Prostate gland (tissue), 2 donors: Measurements from ENCODE around the gene KLHDC9. TPM values are rescaled to one million over a fixed set of nuclear protein-coding genes. Genes with fewer than 3 reads are reported as not detected.

Source experiments
- DNase-seq: peaks from one replicate; pipeline ENCODE4 v3.0.0-alpha.2; 2019; ENCODE audit warnings: low spot score
- H3K27ac ChIP-seq, 2 donors: fragments of 200-600 bp; sonication (generic); 2 replicates each; pipeline ENCODE4 v1.5.1; 2017 to 2019
- H3K27me3 ChIP-seq: fragments of 200-600 bp; sonication (generic); replicated peaks from 2 replicates; pipeline ENCODE4 v1.5.1; 2019; ENCODE audit not compliant: insufficient read depth
- H3K36me3 ChIP-seq, 2 donors: fragments of 200-600 bp; sonication (generic); 1 replicate in 1 of 2; 2 replicates in 1 of 2; pipeline versions ENCODE4 v1.5.1 to v1.8.1; 2017 to 2019
- H3K4me1 ChIP-seq: fragments of 200-600 bp; sonication (generic); replicated peaks from 2 replicates; pipeline ENCODE4 v1.5.1; 2019
- H3K4me3 ChIP-seq, 2 donors: fragments of 200-600 bp; sonication (generic); 2 replicates each; pipeline ENCODE4 v1.5.1; 2017 to 2019
- H3K9me3 ChIP-seq: fragments of 200-600 bp; sonication (generic); 2 replicates; pipeline ENCODE4 v1.5.1; 2017
- POLR2A ChIP-seq: fragments of 450-650 bp; IDR thresholded peaks from one replicate; pipeline ENCODE4 v1.6.1; 2016; ENCODE audit warnings: antibody characterized with exemption, mild to moderate bottlenecking
- POLR2AphosphoS5 ChIP-seq: sonication (generic); formaldehyde crosslinking; IDR thresholded peaks from one replicate; pipeline ENCODE4 v1.6.1; 2017; ENCODE audit warnings: antibody characterized with exemption
- WGBS: methylation state at CpG from one replicate; pipeline ENCODE4 v1.1.5; 2018; 5-methylcytosine and 5-hydroxymethylcytosine counted together
- intact Hi-C: fragments of 100-400 bp; cut with DNase I; formaldehyde crosslinking; loops from one replicate; pipeline ENCODE4 v1.14.2; 2022
- total RNA-seq, 2 donors: library from RNA; depleted of rRNA; stranded (reverse); fragments of >200 nt; gene quantifications; one replicate each; pipeline ENCODE4 v1.1.0, GENCODE V29; 2016
- TF ChIP-seq, protein P1 (sequence below), 4 experiments: fragments of 200-600 bp in 2 of 4; fragments of 450-650 bp in 2 of 4; sonication (generic) in 2 of 4; IDR thresholded peaks; 1 replicate in 3 of 4; 2 replicates in 1 of 4; pipeline ENCODE4 v1.5.1; 2016 to 2019; ENCODE audit warnings: antibody characterized with exemption in 4 of 4, mild to moderate bottlenecking in 2 of 4, moderate library complexity in 2 of 4

Gene KLHDC9
- total RNA-seq, 2 donors from 2014 or later, result 24.8 to 33.3 TPM

DNA sequence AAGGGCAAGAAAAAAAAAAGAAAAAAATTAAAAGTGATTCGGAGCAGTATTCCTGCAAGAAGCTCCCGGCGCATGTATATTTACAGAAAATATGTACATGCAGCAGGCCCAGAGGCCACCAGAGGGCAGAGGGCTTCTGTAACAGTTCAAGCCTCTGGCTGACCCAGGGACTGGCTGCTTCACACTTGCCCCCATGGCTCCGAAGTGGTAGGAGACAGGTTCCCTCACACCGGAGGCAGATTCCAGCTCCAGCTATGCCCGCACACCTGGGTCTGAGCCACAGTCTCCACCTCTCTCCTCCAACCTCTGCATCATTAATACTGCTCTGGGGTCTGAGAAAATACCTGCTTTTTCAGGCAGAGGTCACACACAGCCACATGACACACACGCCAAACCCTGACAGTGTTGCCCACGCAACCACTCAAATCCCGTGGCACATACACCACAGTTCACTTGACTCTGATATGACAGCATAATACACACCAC is 26.2 kb upstream of the KLHDC9 start:
- no peak overlapping the region for H3K27ac ChIP-seq
- TF ChIP-seq POLR2AphosphoS5, result no peak
- TF ChIP-seq, protein P1, sequence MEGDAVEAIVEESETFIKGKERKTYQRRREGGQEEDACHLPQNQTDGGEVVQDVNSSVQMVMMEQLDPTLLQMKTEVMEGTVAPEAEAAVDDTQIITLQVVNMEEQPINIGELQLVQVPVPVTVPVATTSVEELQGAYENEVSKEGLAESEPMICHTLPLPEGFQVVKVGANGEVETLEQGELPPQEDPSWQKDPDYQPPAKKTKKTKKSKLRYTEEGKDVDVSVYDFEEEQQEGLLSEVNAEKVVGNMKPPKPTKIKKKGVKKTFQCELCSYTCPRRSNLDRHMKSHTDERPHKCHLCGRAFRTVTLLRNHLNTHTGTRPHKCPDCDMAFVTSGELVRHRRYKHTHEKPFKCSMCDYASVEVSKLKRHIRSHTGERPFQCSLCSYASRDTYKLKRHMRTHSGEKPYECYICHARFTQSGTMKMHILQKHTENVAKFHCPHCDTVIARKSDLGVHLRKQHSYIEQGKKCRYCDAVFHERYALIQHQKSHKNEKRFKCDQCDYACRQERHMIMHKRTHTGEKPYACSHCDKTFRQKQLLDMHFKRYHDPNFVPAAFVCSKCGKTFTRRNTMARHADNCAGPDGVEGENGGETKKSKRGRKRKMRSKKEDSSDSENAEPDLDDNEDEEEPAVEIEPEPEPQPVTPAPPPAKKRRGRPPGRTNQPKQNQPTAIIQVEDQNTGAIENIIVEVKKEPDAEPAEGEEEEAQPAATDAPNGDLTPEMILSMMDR (IDR thresholded peaks at IDR 0.05), result peak in 3 of 4 experiments; percentile 29 to 65 (median 59)
- intact Hi-C loops, result no loop called here
- no peaks in the 10 kb centered on the region for H3K36me3 ChIP-seq
- H3K4me3 ChIP-seq, result no peak overlapping the region
- no peaks in the 10 kb centered on the region for H3K9me3 ChIP-seq
- H3K4me1 ChIP-seq, result no peaks in the 10 kb centered on the region
- 79% methylated on average over 9 of the region's 9 CpGs for WGBS
- DNase-seq, result peak; percentile 46
- no peaks in the 10 kb centered on the region for H3K27me3 ChIP-seq

GRCh38 chr1:161072751-161073449 is 25.3 kb upstream of the KLHDC9 start:
- Histone ChIP-seq H3K4me1 (no peaks in the 10 kb centered on the region), H3K36me3 (no peaks in the 10 kb centered on the region), H3K27me3 (no peaks in the 10 kb centered on the region), H3K9me3 (no peaks in the 10 kb centered on the region), H3K27ac (no peak overlapping the region), H3K4me3 (no peak overlapping the region)
- WGBS, result 89% methylated on average over 19 of the region's 19 CpGs
- intact Hi-C loops, result no loop called here
- TF ChIP-seq, protein P1 (IDR thresholded peaks at IDR 0.05), result no peak
- no peak for TF ChIP-seq POLR2A
- no peak for DNase-seq

GRCh38 chr1:161073474-161074121 is 24.6 kb upstream of the KLHDC9 start:
- intact Hi-C loops, result no loop called here
- Histone ChIP-seq H3K27me3 (no peaks in the 10 kb centered on the region), H3K27ac (no peak overlapping the region), H3K4me3 (no peak overlapping the region), H3K9me3 (no peaks in the 10 kb centered on the region), H3K36me3 (no peaks in the 10 kb centered on the region), H3K4me1 (no peaks in the 10 kb centered on the region)
- peak; percentile 22 for DNase-seq
- WGBS, result 83% methylated on average over 5 of the region's 7 CpGs
- TF ChIP-seq, protein P1 (IDR thresholded peaks at IDR 0.05), result peak in 1 of 4 experiments; percentile 14
- no peak for TF ChIP-seq POLR2A

DNA sequence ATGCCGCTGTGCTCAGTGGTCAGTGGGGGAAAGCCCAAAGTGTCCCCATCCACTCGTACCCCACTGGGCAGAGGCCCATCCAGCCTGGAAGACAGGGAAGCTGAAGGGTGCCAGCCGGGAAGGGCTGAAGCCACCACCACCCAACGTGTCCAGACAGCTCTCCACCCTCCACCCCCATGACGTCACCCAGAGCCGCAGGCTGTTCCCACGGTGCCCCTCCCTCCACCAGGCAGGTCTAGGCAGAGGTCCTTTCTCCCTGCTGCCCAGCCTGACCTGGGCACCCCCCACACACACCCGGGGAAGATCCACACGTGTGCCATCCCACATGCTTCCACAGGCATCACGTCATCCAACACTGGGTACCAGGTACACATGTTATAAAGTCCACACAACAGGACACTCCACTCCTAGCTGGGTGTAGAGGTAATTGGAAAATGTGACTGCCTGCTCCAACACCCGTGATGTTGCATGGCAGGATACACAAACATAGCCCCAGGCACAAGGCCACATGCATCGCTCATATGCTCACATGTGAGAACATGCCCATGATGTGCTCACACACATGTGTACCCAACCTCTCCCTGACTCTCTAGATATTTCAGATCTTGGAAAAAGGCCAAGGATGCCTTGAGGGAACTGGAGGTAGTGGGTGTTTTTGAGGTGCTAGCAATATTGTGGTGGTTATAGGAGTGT is 23.3 kb upstream of the KLHDC9 start:
- no peak overlapping the region for H3K27ac ChIP-seq
- no peaks in the 10 kb centered on the region for H3K36me3 ChIP-seq
- TF ChIP-seq, protein P1 (IDR thresholded peaks at IDR 0.05), result no peak
- TF ChIP-seq POLR2A, result no peak
- peak; percentile 20 for TF ChIP-seq POLR2AphosphoS5
- no peak overlapping the region for H3K4me3 ChIP-seq
- H3K9me3 ChIP-seq, result no peaks in the 10 kb centered on the region
- DNase-seq, result peak; percentile 66
- 46% methylated on average over 12 of the region's 12 CpGs for WGBS
- no peaks in the 10 kb centered on the region for H3K4me1 ChIP-seq
- intact Hi-C loops, result no loop called here
- no peaks in the 10 kb centered on the region for H3K27me3 ChIP-seq
